ENCODE results near the gene SMTN. TPM values are rescaled to one million over a fixed set of nuclear protein-coding genes. Genes with fewer than 3 reads are reported as not detected.
A peak's percentile ranks its signal among the peaks of the same experiment; 100 is the strongest.

SMTN gene
- total RNA-seq, 3 donors from 2014 or later (not counting 1 experiment from before 2014, with no cell fraction given) = 2.1 to 4.3 (median 3.6) TPM

- DNase-seq (no peak), ATAC-seq (no peak)
- whole genome bisulfite sequencing (ENCODE audit: insufficient coverage) = 96% methylated on average over 4 of the region's 6 CpGs
- Mint-ChIP-seq H3K9me3 (no peaks in the 10 kb centered on the region), H3K4me3 (peak overlapping the region; percentile 88), H3K4me1 (peaks cover 23 to 41% of the 10 kb centered on the region in 2 donors), H3K27me3 (ENCODE audit: low read depth in 2 of 2) (no peaks in the 10 kb centered on the region), H3K27ac (peak overlapping the region in 1 of 2 donors; percentile 79), H3K36me3 (no peaks in the 10 kb centered on the region)
- intact Hi-C loops (cut with micrococcal nuclease) = loop anchor here (5.0 to 10.0 kb wide), 2 partner anchors 135 to 1393 kb away; partner anchors contain the start of gene FBXO7
- no peaks in the 10 kb centered on the region for H3K36me3 ChIP-seq (ENCODE audit: control insufficient read depth, insufficient read depth, low read length)
- H3K4me3 ChIP-seq (ENCODE audit: low read length) = no peak overlapping the region
- no peaks in the 10 kb centered on the region for H3K27me3 ChIP-seq (ENCODE audit: control insufficient read depth, insufficient read depth, low read length)
- no peaks in the 10 kb centered on the region for H3K9me3 ChIP-seq (ENCODE audit: control insufficient read depth, insufficient read depth, low read length)
- peaks cover 42% of the 10 kb centered on the region for H3K4me1 ChIP-seq (ENCODE audit: control insufficient read depth, insufficient read depth, low read length)
- H3K27ac ChIP-seq (ENCODE audit: low read length) = no peak overlapping the region
- no peak for TF ChIP-seq CTCF (IDR thresholded peaks at IDR 0.05)
These were observed 966 bp downstream of the SMTN start for GRCh38 chr22:31081963-31082605.

GRCh38 chr22:31082606-31083376, 1.7 kb downstream of the SMTN start:
- intact Hi-C loops (cut with micrococcal nuclease) = loop anchor here (5.0 to 10.0 kb wide), 2 partner anchors 135 to 1392 kb away; partner anchors contain the start of gene FBXO7
- DNase-seq (peak in 1 of 2 donors; percentile 71), ATAC-seq (no peak)
- Mint-ChIP-seq H3K36me3 (no peaks in the 10 kb centered on the region), H3K4me1 (peaks cover 23 to 41% of the 10 kb centered on the region in 2 donors), H3K4me3 (peak overlapping the region; percentile 60), H3K27me3 (ENCODE audit: low read depth in 2 of 2) (no peaks in the 10 kb centered on the region), H3K9me3 (no peaks in the 10 kb centered on the region), H3K27ac (no peak overlapping the region)
- TF ChIP-seq CTCF (IDR thresholded peaks at IDR 0.05) = no peak
- 93% methylated on average over 11 of the region's 11 CpGs for WGBS (ENCODE audit: insufficient coverage)
- peaks cover 42% of the 10 kb centered on the region for H3K4me1 ChIP-seq (ENCODE audit: control insufficient read depth, insufficient read depth, low read length)
- no peak overlapping the region for H3K4me3 ChIP-seq (ENCODE audit: low read length)
- H3K9me3 ChIP-seq (ENCODE audit: control insufficient read depth, insufficient read depth, low read length) = no peaks in the 10 kb centered on the region
- H3K27ac ChIP-seq (ENCODE audit: low read length) = no peak overlapping the region
- H3K36me3 ChIP-seq (ENCODE audit: control insufficient read depth, insufficient read depth, low read length) = no peaks in the 10 kb centered on the region
- no peaks in the 10 kb centered on the region for H3K27me3 ChIP-seq (ENCODE audit: control insufficient read depth, insufficient read depth, low read length)

DNA sequence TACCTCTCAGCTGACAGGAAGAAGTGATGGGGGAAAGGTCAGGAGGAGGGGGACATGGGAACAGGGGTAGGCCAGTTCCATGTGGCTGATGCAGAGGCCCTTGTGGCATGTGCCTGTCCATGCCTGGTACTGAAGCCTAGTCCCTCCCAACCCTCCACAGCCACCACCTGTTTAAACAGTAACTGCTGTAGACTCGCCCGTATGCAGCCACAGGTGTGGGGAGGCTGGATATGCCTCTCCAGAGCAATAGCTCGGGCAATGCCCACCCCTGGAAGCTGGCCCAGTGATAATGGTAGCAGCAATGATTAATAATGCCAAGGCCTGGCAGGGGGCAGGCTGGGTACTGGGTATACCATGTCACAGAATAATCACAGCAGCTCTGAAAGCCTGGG, 2.3 kb downstream of the SMTN start:
- no peak for ATAC-seq
- H3K4me1 ChIP-seq (ENCODE audit: control insufficient read depth, insufficient read depth, low read length) = peaks cover 42% of the 10 kb centered on the region
- DNase-seq = no peak
- intact Hi-C loops (cut with micrococcal nuclease) = loop anchor here (5.0 to 10.0 kb wide), 2 partner anchors 136 to 1391 kb away; partner anchors contain the start of gene FBXO7
- H3K36me3 ChIP-seq (ENCODE audit: control insufficient read depth, insufficient read depth, low read length) = no peaks in the 10 kb centered on the region
- Mint-ChIP-seq H3K4me3 (peak overlapping the region; percentile 78), H3K4me1 (peaks cover 23 to 41% of the 10 kb centered on the region in 2 donors), H3K36me3 (no peaks in the 10 kb centered on the region), H3K9me3 (no peaks in the 10 kb centered on the region), H3K27ac (no peak overlapping the region), H3K27me3 (ENCODE audit: low read depth in 2 of 2) (no peaks in the 10 kb centered on the region)
- H3K4me3 ChIP-seq (ENCODE audit: low read length) = no peak overlapping the region
- H3K9me3 ChIP-seq (ENCODE audit: control insufficient read depth, insufficient read depth, low read length) = no peaks in the 10 kb centered on the region
- no peaks in the 10 kb centered on the region for H3K27me3 ChIP-seq (ENCODE audit: control insufficient read depth, insufficient read depth, low read length)
- 94% methylated on average over 3 of the region's 3 CpGs for WGBS (ENCODE audit: insufficient coverage)
- no peak for TF ChIP-seq CTCF (IDR thresholded peaks at IDR 0.05)
- no peak overlapping the region for H3K27ac ChIP-seq (ENCODE audit: low read length)

All from natural killer cell (primary cell).